ENCODE data around the gene UBE3A.
A peak's percentile ranks its signal among the peaks of the same experiment; 100 is the strongest.
"Not testable (repeated sequence)": the region's sequence is repeated elsewhere in the genome, so short reads cannot be mapped to it uniquely, and the experiment has no call there.

The UBE3A gene

DNA sequence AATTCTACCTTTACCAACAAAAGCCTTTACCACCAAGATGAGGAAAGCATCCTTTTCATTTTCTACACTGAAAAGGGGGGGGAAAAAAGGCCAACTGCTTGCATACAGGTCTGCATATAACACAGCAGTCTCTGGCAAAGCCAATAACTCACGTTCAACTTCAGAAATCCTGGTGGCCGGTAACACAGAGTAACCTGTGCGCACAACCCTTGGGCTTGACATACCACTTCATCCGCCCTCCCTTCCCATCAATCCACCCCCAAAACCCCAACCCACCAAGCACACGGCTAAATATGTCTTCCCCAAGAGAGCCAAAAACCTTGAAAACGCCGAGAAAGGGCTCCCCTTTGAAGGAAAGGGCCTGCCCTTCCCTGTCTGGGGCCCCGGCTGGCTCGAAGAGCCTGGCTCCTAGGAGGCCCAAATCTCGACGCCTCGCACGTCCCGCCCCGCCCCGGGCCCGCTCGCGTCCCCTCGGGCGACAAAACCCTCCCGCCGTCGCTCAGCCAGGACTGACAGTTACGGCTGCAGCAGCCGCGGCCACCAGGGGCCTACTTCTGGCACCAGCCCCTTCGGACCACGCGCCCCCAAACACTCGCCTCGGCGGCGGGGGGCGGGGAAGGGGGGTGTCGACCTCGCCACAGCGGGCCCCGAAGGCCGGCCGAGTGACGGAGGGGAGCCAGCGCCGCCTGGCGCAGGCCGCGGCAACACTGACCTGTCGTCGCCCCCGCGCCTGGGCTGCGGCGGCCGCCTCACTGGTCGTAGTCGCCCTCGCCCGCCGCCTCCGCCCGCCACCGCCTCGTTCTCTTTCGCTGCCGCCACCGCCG lies 835 bp downstream of the UBE3A start:
- DNase-seq (ENCODE audit: low read depth, low spot score): peak; percentile 86

- no peak for DNase-seq (ENCODE audit: low read depth, low spot score)
Observed at GRCh38 chr15:25436707-25437106, 2.1 kb downstream of the UBE3A start.

DNA sequence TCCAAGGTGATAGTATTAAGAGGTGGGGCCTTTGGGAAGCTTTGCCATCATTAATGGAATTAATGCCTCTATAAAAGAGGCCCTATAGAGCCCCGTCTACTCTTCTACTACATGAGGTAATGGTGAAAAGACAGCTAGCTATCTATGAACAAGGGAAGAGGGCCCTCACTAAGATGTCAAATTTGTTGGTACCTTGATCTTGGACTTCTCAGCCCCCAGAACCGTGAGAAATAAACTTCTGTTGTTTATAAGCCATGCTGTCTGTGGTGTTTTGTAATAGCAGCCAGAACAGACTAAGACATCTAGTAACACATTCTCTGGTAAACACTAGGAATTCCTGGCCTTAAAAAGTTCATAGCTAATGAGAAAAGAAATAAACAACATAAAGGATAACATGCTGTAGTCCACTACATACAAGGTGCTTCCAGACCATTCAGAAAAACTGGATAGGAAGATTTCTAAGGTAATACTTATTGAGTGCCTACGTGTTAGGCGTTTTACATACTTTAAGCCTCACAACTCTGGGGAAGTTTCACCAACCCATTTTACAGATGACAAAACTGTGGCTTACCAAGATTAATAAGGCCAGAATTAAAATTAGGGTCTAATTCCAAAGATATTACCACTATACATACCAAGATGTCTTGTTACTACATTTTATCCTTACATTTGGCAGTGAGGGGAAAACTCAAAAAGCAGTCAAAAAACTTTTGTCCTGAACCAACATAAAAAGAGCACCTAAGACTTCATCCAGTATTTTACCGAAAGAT lies 3.2 kb downstream of the UBE3A start:
- DNase-seq (ENCODE audit: low read depth, low spot score): no peak

DNA sequence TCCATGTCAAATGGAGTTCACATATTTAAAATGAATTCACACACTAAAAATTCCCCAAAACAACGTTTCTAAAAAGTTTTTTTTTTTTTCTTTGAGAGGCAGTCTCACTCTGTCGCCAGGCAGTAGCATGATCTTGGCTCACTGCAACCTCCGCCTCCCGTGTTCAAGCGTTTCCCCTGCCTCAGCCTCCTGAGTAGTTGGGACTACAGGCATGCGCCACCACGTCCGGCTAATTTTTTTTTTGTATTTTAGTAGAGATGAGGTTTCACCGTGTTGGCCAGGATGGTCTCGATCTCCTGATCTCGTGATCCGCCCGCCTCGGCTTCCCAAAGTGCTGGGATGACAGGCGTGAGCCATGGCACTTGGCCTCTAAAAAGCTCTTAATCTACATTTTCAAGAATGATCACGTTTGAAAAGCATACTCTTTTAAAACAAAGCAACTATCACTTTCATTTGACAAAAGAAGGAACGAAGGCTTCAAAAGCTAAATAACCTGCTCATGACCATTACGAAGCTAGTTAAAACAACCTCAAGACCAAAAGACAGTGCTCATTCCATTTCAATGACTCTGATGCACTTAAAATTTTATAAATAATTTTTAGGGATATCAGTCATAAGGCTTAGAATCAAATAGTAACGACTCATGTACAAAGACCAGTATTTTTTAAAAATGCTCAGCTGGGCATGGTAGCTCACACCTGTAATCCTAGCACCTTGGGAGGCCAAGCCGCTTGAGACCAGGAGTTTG lies 5.5 kb downstream of the UBE3A start:
- DNase-seq (ENCODE audit: low read depth, low spot score): no peak

- no peak for DNase-seq (ENCODE audit: low read depth, low spot score)
Observed at GRCh38 chr15:25431836-25432561, 6.8 kb downstream of the UBE3A start.

DNA sequence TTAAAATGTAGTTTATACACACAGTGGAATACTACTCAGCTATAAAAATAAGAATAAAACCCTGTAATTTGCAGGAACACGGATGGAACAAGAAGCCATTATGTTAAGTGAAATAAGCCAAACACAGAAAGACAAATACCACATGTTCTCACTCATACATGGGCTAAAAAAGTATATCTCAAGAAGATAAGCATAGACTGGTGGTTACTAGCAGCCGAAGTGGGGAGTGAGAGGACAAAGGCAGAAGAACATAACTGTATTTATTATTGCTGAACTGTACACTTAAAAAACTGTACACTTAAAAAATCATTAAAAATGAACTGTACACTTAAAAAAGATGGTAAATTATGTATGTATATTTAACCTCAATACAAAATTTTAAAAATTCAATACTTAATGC lies 11.0 kb downstream of the UBE3A start:
- DNase-seq (ENCODE audit: low read depth, low spot score): no peak

GRCh38 chr15:25426896-25427610 lies 11.8 kb downstream of the UBE3A start:
- DNase-seq (ENCODE audit: low read depth, low spot score): no peak

- DNase-seq (ENCODE audit: low read depth, low spot score): no peak
Observed at GRCh38 chr15:25424073-25424472, 14.8 kb downstream of the UBE3A start.

GRCh38 chr15:25422021-25422420 lies 16.8 kb downstream of the UBE3A start:
- no peak for DNase-seq (ENCODE audit: low read depth, low spot score)

GRCh38 chr15:25418202-25418601 lies 20.6 kb downstream of the UBE3A start:
- DNase-seq (ENCODE audit: low read depth, low spot score): no peak

DNA sequence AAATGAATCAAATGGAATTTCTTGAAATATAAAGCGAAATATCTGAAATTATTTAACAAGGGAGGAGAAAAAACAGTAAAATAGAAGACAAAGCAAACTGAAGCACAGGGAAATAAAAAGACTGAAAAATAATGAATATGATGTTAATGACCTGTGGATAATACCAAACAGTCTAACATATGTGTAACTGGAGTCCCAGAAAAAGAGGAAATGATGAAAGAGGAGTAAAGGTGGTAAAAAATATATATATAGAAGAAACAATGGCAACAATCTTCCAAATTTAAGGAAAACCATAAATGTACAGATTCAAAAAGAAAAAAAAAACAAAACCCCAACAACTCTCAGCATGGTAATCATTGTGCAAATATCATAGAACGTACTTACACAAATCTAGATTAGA lies 21.2 kb downstream of the UBE3A start:
- no peak for DNase-seq (ENCODE audit: low read depth, low spot score)

DNA sequence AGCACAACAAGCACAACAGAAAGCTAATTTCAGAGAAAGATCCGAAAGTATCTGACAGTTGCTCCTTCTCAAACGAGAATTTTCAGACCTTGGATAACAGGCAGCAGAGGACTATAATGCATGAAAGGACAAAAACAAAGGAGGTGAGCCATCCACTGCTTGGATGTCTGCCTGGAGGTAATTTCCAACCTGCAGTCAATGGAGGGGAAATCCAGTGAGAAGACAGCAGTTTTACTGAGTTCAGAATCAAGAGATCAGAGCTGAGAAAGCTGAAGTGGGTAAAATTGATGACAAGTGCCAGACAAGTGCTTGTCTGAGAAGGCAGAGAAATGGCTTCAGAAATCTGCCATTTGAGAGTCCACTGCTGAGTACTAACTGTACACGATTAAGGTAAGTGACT lies 22.1 kb downstream of the UBE3A start:
- DNase-seq (ENCODE audit: low read depth, low spot score): peak; percentile 18

DNA sequence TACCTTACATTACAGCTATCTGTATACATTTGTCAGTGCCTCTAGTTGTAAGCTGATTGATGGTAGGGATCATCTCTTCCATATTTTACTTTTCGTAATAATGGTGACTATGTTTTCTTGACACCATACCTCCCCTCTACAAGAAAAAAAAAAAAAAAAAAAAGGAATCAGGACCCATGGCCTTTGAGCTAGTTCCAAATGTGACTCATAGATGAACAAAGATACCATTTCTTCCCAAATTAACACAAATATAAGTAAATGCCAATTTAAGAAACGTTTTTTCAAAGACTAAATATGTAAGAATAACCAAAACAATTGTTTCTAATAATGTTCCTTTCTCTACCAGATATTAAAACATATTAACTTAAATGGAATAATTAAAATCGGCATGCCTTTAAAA lies 23.1 kb downstream of the UBE3A start:
- no peak for DNase-seq (ENCODE audit: low read depth, low spot score)

- no peak for DNase-seq (ENCODE audit: low read depth, low spot score)
Observed at GRCh38 chr15:25415217-25415616, 23.6 kb downstream of the UBE3A start.

GRCh38 chr15:25410649-25411048 lies 28.2 kb downstream of the UBE3A start:
- DNase-seq (ENCODE audit: low read depth, low spot score): no peak

DNA sequence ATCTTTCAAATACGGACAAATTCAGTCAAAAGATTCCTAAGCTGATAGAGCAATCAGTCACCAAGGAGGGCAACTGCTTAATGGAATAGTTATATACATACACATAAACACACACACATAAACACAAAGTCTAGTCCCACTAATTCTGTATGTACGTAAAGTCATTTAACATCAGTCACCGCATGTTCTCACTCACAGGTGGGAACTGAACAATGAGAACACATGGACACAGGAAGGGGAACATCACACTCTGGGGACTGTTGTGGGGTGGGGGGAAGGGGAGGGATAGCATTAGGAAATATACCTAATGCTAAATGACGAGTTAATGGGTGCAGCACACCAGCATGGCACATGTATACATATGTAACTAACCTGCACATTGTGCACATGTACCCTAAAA lies 29.1 kb downstream of the UBE3A start:
- DNase-seq (ENCODE audit: low read depth, low spot score): not testable (repeated sequence)

DNA sequence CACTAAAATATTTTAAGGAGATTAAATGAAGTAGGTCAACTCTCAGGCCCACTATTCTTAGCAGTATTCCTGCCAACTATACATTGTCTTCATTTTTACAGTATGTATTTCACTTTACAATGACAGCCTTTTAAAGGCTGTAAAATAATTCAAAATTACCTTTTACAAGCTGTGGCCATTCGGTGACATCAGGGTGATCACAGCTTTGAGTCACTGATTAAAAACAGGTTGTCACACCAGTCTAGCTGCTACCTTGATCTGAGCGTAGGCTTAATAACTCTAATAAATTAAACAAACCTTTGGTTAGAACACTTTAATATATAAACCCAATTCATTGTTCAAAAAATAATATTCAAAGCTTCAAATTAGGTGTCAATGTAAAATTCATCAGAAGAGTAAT lies 29.9 kb downstream of the UBE3A start:
- DNase-seq (ENCODE audit: low read depth, low spot score): no peak

DNA sequence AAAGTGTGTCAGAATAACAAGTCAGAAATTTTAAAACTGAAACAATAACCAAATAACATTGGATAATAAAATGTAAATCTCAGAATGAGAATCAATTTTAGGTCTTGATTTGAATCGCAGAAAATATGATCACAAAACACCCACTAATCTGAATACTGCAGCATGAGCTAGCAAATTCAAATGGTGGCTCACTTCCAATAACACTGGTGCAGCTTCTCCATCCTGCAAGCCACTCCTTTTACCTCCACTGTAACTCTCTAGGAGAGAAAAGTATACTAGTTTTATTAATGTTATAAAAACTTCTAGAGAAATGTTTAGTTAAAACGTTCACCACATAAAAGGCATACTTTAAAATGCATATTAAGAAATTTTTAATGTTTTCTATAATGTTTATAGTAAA lies 30.4 kb downstream of the UBE3A start:
- DNase-seq (ENCODE audit: low read depth, low spot score): no peak

- no peak for DNase-seq (ENCODE audit: low read depth, low spot score)
Observed at GRCh38 chr15:25407950-25408349, 30.9 kb downstream of the UBE3A start.

DNA sequence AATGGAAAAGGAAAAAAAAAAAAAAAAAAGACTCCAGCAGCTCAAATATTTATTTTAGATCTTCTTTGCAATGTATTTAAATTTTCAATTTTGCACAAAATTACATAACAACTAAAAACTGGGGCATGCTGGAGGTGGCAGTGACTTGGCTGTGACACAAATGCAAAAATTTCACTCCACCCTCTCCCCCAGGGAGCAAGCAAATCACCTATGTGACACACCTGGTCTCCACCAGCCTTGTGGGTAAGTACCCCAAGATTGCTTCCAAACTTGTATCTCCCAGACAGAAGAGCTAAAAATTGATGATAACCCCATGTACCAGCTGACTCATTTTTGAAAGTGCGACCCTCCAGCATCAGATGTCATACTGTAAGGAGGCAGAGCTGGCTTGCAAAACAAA lies 32.0 kb downstream of the UBE3A start:
- DNase-seq (ENCODE audit: low read depth, low spot score): no peak

GRCh38 chr15:25406261-25406660 lies 32.6 kb downstream of the UBE3A start:
- no peak for DNase-seq (ENCODE audit: low read depth, low spot score)
